ENCODE data around the gene GRHPR.

Gene GRHPR

GRCh38 chr9:37426846-37427245 is 4.3 kb downstream of the GRHPR start:
- Histone ChIP-seq H3K36me3 (ENCODE audit: low read depth) (peaks cover 59% of the 10 kb centered on the region), H3K27ac (ENCODE audit: poor library complexity, severe bottlenecking) (no peak overlapping the region), H3K4me3 (ENCODE audit: severe bottlenecking) (no peak overlapping the region), H3K27me3 (ENCODE audit: insufficient read depth, poor library complexity, severe bottlenecking) (no peaks in the 10 kb centered on the region), H3K9me3 (ENCODE audit: severe bottlenecking) (no peaks in the 10 kb centered on the region), H3K4me1 (ENCODE audit: insufficient read depth, poor library complexity, severe bottlenecking) (no peaks in the 10 kb centered on the region)
- TF ChIP-seq CTCF (IDR thresholded peaks at IDR 0.05; ENCODE audit: poor library complexity, severe bottlenecking): no peak
- no peak for DNase-seq (ENCODE audit: low spot score)
- no peak for ATAC-seq (ENCODE audit: low read depth)

GRCh38 chr9:37428345-37428744 is 5.8 kb downstream of the GRHPR start:
- no peak for DNase-seq (ENCODE audit: low spot score)
- H3K9me3 ChIP-seq (ENCODE audit: severe bottlenecking): no peaks in the 10 kb centered on the region
- no peak for TF ChIP-seq CTCF (IDR thresholded peaks at IDR 0.05; ENCODE audit: poor library complexity, severe bottlenecking)
- no peaks in the 10 kb centered on the region for H3K27me3 ChIP-seq (ENCODE audit: insufficient read depth, poor library complexity, severe bottlenecking)
- no peak overlapping the region for H3K4me3 ChIP-seq (ENCODE audit: severe bottlenecking)
- no peak overlapping the region for H3K27ac ChIP-seq (ENCODE audit: poor library complexity, severe bottlenecking)
- ATAC-seq (ENCODE audit: low read depth): no peak
- H3K36me3 ChIP-seq (ENCODE audit: low read depth): peaks cover 63% of the 10 kb centered on the region
- H3K4me1 ChIP-seq (ENCODE audit: insufficient read depth, poor library complexity, severe bottlenecking): no peaks in the 10 kb centered on the region

DNA sequence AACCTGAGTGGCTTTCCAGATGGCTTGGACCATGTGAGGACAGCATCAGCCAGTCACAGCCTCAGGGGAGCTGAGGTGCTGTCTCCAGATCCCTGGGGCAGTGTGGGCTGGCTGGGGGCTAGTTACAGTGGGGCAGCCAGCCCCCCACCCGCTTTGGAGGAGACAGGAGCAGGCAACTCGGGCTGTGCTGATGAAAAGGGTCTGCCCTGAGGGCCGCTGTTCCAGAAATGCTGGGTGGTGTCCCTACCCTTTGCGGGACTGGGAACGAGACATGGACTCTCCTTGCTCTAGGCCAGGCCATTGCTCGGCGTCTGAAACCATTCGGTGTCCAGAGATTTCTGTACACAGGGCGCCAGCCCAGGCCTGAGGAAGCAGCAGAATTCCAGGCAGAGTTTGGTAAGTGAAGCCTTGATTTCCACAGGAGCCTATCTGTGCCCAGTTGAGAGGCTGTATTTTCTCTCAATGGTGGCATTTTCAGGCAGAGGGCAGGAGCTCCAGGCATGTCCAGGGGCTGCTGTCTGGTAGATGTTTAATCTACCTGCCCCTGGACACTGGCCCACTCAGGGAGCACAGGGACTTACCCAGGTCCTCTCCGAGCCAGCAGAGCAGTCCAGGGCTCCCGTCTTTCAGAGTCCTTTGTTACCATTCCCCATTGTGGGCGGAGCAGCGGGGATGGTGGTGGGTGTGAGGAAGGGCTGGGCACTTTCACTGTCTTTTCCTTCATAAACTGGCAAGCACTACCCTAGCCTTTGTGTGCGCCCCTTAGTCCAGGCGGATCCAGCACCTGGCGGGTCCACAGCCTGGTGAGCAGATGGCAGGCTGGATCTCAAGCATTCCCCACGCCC is 7.2 kb downstream of the GRHPR start:
- H3K9me3 ChIP-seq (ENCODE audit: severe bottlenecking): no peaks in the 10 kb centered on the region
- ATAC-seq (ENCODE audit: low read depth) (no peak), DNase-seq (ENCODE audit: low spot score) (no peak)
- no peaks in the 10 kb centered on the region for H3K27me3 ChIP-seq (ENCODE audit: insufficient read depth, poor library complexity, severe bottlenecking)
- H3K36me3 ChIP-seq (ENCODE audit: low read depth): peaks cover 67% of the 10 kb centered on the region
- H3K27ac ChIP-seq (ENCODE audit: poor library complexity, severe bottlenecking): no peak overlapping the region
- H3K4me3 ChIP-seq (ENCODE audit: severe bottlenecking): no peak overlapping the region
- H3K4me1 ChIP-seq (ENCODE audit: insufficient read depth, poor library complexity, severe bottlenecking): no peaks in the 10 kb centered on the region
- TF ChIP-seq CTCF (IDR thresholded peaks at IDR 0.05; ENCODE audit: poor library complexity, severe bottlenecking): no peak

DNA sequence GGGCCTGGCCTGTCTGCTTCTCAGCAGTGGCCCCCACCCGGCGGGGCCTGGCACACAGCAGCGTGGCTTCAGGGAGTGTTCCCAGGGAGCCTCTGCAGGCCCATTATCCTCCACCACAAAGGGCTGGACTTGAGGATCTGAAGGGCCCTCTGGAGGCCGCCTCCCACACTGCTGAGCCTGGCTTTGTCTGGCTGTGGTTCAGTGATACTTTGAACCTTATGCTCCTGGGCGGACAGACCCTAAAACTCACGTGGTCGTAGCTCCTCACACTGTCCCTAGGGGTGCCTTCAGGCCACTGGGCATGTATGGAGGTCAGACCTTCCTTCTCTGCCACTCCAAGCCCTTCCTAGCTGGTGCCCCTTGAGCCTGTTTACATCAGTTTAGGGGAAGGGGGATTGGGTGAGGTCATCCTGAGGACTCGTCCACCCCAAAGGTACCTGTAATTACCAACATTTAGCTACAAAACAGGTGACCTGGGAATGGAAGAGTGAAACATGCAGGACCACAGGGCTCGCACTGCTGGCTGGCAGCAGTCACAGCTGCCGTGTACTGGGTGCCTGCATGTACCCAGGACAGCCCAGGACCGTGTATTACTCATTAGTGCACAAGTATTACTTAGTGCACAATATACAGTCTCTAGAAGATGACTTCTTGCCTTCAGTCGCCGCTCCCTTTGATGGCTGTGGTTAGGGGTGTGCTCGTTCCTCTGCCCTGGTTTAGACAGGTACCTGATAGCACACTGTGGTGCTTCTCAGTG is 8.5 kb downstream of the GRHPR start:
- Histone ChIP-seq H3K9me3 (ENCODE audit: severe bottlenecking) (no peaks in the 10 kb centered on the region), H3K36me3 (ENCODE audit: low read depth) (peaks cover 67% of the 10 kb centered on the region), H3K27ac (ENCODE audit: poor library complexity, severe bottlenecking) (no peak overlapping the region), H3K4me1 (ENCODE audit: insufficient read depth, poor library complexity, severe bottlenecking) (no peaks in the 10 kb centered on the region), H3K27me3 (ENCODE audit: insufficient read depth, poor library complexity, severe bottlenecking) (no peaks in the 10 kb centered on the region), H3K4me3 (ENCODE audit: severe bottlenecking) (no peak overlapping the region)
- no peak for TF ChIP-seq CTCF (IDR thresholded peaks at IDR 0.05; ENCODE audit: poor library complexity, severe bottlenecking)
- DNase-seq (ENCODE audit: low spot score): no peak
- ATAC-seq (ENCODE audit: low read depth): 0 out of 3 replicates have a peak, but pooled peaks have one; percentile 40

Measured in RWPE2 (cell line).